GM12875 (cell line): ENCODE results near the gene COL1A1.

Experiments used
- H3K4me3 ChIP-seq: one replicate; pipeline ENCODE4 v1.5.1; 2011; ENCODE audit warnings: low read depth, low read length, control low read depth
- CTCF ChIP-seq: IDR thresholded peaks from 2 replicates; pipeline ENCODE4 v1.5.1; 2011; ENCODE audit warnings: low read depth, mild to moderate bottlenecking, control low read depth, inconsistent platforms, low read length, moderate library complexity, borderline replicate concordance; ENCODE audit not compliant: insufficient read depth

The COL1A1 gene

DNA sequence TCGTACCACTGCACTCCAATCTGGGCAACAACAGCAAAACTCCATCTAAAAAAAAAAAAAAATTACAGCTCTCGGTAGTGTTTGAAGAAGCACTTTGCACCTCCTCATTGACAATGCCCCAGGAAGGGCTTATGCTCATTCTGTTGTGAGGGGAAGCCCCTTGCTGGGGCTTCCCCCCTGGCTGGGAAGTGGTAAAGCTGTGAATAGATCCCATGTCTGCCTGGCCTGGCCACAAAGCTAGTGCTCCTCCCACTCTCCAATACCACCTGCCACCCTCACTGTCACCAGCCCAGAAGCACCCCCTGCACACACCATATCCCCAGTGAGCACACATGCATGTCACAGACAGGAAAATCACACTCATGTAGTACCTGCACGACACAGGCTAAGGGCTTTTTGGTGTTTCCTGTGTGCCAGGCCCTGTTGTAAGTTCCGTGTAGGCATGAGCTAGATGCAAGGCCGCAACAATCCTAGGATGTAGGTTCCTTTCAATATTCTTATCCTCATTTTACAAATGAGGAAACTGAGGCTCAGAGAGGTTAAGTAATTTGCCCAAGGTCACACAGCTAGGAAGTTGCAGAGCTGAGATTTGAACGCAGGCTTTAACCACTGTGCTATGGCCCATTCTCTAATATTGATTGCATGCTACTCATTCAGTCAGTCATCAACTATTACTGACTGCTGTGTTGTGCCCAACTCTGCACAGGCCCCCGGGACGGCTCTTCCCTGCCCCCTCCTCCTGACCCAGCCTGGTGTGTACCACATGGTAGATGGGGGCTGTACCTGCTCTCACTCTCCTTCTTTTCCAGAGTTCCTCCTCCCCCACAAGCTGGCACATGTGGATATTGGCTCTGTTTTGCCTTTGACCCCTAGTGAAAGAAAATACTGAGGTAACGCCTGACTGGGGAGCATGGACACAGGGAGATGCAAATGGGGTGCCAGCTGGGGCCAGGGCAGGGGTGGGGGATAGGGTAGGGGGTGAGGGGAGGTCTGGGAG lies 11.9 kb upstream of the COL1A1 start:
- TF ChIP-seq CTCF: no peak
- H3K4me3 ChIP-seq: no peak overlapping the region

- no peak overlapping the region for H3K4me3 ChIP-seq
- no peak for TF ChIP-seq CTCF
Measured at GRCh38 chr17:50212121-50212843, 10.9 kb upstream of the COL1A1 start.

GRCh38 chr17:50211249-50212120 lies 10.1 kb upstream of the COL1A1 start:
- no peak for TF ChIP-seq CTCF
- H3K4me3 ChIP-seq: no peak overlapping the region

DNA sequence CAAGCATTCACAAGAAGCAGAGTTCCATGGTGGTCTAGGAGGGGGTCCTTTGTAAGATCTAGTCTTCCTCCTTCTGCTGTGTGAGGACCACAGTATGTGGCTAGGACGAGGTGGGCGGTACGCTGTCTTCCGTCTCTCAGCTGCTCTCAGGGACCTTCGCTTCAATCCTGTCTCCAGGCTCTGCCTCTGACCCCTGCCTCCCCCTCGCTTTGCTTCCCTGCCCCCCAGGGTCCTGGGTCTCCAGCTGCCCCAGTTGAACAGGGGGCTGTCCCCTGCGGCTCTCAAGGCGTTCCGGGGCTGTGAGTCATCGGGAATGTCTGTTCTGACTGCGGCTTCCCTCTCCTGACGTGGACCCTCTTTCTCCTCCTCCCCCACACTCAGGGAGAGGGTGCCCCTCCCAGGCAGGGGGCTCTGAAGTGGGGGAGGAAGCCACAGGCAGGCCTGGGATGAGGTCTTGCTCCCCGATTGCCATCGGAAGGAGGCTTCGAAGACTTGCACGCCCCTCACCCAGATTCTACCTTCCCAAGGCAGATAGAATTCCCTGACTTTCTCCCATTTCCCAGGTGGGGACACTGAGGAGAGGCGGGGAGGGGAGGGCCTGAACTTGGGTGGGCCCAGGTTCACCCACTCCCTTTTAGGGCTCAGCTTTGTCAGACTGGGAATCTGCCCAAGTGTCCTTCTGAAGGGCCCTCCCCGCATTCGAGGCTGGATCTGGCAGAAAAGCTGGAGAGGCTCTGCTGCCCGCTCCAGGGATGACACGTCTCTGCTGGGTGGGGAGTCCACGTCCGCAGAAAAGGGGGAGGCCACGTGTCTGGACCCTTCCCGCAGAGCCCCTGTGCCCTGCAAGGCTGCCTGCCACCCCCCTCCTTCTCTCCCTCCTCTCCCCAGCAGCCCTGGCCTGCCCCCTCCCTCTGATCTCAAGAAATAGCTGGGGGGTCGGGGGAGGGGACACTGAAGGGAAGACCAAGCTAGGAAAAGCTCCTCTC lies 9.1 kb upstream of the COL1A1 start:
- no peak for TF ChIP-seq CTCF
- H3K4me3 ChIP-seq: no peak overlapping the region

- no peak overlapping the region for H3K4me3 ChIP-seq
- TF ChIP-seq CTCF: no peak
Measured at GRCh38 chr17:50209472-50210239, 8.2 kb upstream of the COL1A1 start.
